Liver (tissue), 9 donors: ENCODE measurements around the gene CLOCK. TPM values are rescaled to one million over a fixed set of nuclear protein-coding genes. Genes with fewer than 3 reads are reported as not detected.

Source experiments
- DNase-seq: peaks from one replicate; pipeline ENCODE4 v3.0.0-alpha.2; 2017; ENCODE audit warnings: low spot score
- H3K27ac ChIP-seq, 2 donors: one replicate each; pipeline ENCODE4 v1.7.0; 2013; ENCODE audit warnings: inconsistent platforms in 2 of 2, low read length in 2 of 2, control low read depth in 1 of 2, low read depth in 1 of 2, mild to moderate bottlenecking in 1 of 2
- H3K27me3 ChIP-seq, 4 donors: one replicate each; pipeline versions ENCODE4 v1.6.1 to v1.7.0; 2013; ENCODE audit warnings: low read length in 3 of 4, inconsistent platforms in 1 of 4, mild to moderate bottlenecking in 1 of 4, moderate library complexity in 1 of 4; ENCODE audit not compliant: control insufficient read depth in 4 of 4, insufficient read depth in 4 of 4
- H3K36me3 ChIP-seq, 4 donors: one replicate each; pipeline versions ENCODE4 v1.6.1 to v1.7.0; 2013; ENCODE audit warnings: low read length in 3 of 4, mild to moderate bottlenecking in 3 of 4, low read depth in 1 of 4, moderate library complexity in 1 of 4; ENCODE audit not compliant: control insufficient read depth in 4 of 4, insufficient read depth in 3 of 4
- H3K4me1 ChIP-seq, 4 donors: one replicate each; pipeline versions ENCODE4 v1.6.1 to v1.7.0; 2013; ENCODE audit warnings: low read length in 3 of 4, mild to moderate bottlenecking in 3 of 4, moderate library complexity in 1 of 4; ENCODE audit not compliant: control insufficient read depth in 4 of 4, insufficient read depth in 4 of 4
- H3K4me3 ChIP-seq, 3 donors: one replicate each; pipeline versions ENCODE4 v1.6.1 to v1.7.0; 2013; ENCODE audit warnings: low read length in 3 of 3, control low read depth in 1 of 3, low read depth in 1 of 3, mild to moderate bottlenecking in 1 of 3
- H3K9ac ChIP-seq, 2 donors: one replicate each; pipeline ENCODE4 v1.7.0; 2013; ENCODE audit warnings: low read length in 2 of 2, mild to moderate bottlenecking in 2 of 2, moderate library complexity in 2 of 2, control low read depth in 1 of 2, low read depth in 1 of 2
- H3K9me3 ChIP-seq, 4 donors: one replicate each; pipeline versions ENCODE4 v1.6.1 to v1.7.0; 2013; ENCODE audit warnings: low read length in 3 of 4; ENCODE audit not compliant: control insufficient read depth in 4 of 4
- EGR1 ChIP-seq, 2 donors: IDR thresholded peaks; 2 replicates each; pipeline ENCODE4 v1.6.1; 2016 to 2018; ENCODE audit warnings: antibody characterized with exemption in 2 of 2, low read depth in 2 of 2
- FOXA1 ChIP-seq: IDR thresholded peaks from 2 replicates; pipeline ENCODE4 v1.6.1; 2016; ENCODE audit warnings: antibody characterized with exemption
- FOXA2 ChIP-seq: IDR thresholded peaks from 2 replicates; pipeline ENCODE4 v1.6.1; 2016; ENCODE audit warnings: antibody characterized with exemption
- GABPA ChIP-seq, 2 donors: IDR thresholded peaks in 1 of 2; conservative IDR thresholded peaks in 1 of 2; 2 replicates each; pipeline ENCODE4 v1.6.1; 2016; ENCODE audit warnings: antibody characterized with exemption in 2 of 2, mild to moderate bottlenecking in 1 of 2, moderate library complexity in 1 of 2
- HNF4A ChIP-seq, 2 donors: conservative IDR thresholded peaks; 2 replicates each; pipeline ENCODE4 v1.6.1; 2016; ENCODE audit warnings: antibody characterized with exemption in 2 of 2, mild to moderate bottlenecking in 2 of 2
- JUND ChIP-seq, 2 donors: IDR thresholded peaks; 2 replicates each; pipeline ENCODE4 v1.6.1; 2016; ENCODE audit warnings: antibody characterized with exemption in 2 of 2
- NR2F2 ChIP-seq: IDR thresholded peaks from 2 replicates; pipeline ENCODE4 v1.6.1; 2016; ENCODE audit warnings: antibody characterized with exemption
- RAD21 ChIP-seq, 2 donors: IDR thresholded peaks; 2 replicates each; pipeline ENCODE4 v1.6.1; 2016; ENCODE audit warnings: antibody characterized with exemption in 2 of 2, mild to moderate bottlenecking in 2 of 2
- SP1 ChIP-seq: IDR thresholded peaks from 2 replicates; pipeline ENCODE4 v1.6.1; 2018; ENCODE audit warnings: antibody characterized with exemption, mild to moderate bottlenecking
- TAF1 ChIP-seq: conservative IDR thresholded peaks from 2 replicates; pipeline ENCODE4 v1.6.1; 2016; ENCODE audit warnings: antibody characterized with exemption, mild to moderate bottlenecking
- YY1 ChIP-seq: IDR thresholded peaks from 2 replicates; pipeline ENCODE4 v1.6.1; 2016; ENCODE audit warnings: antibody characterized with exemption, mild to moderate bottlenecking
- WGBS: extraction: QIAGEN DNeasy Blood & Tissue Kit; methylation state at CpG from one replicate; pipeline ENCODE4 v1.1.7; 2013; 5-methylcytosine and 5-hydroxymethylcytosine counted together
- polyA plus RNA-seq, 2 donors: library from polyadenylated mRNA; stranded (reverse) in 1 of 2; unstranded in 1 of 2; fragments of 200-250 nt in 1 of 2; fragments of >200 nt in 1 of 2; fragmentation: Nextera tagmentation in 1 of 2; extraction: Ambion mirVana in 1 of 2; gene quantifications; one replicate each; pipeline versions ENCODE4 v1.2.1 to v1.2.3, GENCODE V29; 2013 to 2015
- total RNA-seq, 2 donors: library from RNA; depleted of rRNA; stranded (reverse); fragments of >200 nt; gene quantifications; one replicate each; pipeline ENCODE4 v1.2.3, GENCODE V29; 2014
- TF ChIP-seq, protein P1 (sequence below): IDR thresholded peaks from 2 replicates; pipeline ENCODE4 v1.6.1; 2016; ENCODE audit warnings: antibody characterized with exemption
- TF ChIP-seq, protein P2 (sequence below): IDR thresholded peaks from 2 replicates; pipeline ENCODE4 v1.6.1; 2016; ENCODE audit warnings: antibody characterized with exemption
- TF ChIP-seq, protein P3 (sequence below): fragments of 150-350 bp; IDR thresholded peaks from 2 replicates; pipeline ENCODE4 v1.5.1; 2017; ENCODE audit warnings: improper control_type of control experiment, low read depth, low read length; ENCODE audit not compliant: missing input control
- TF ChIP-seq, protein P4 (sequence below): IDR thresholded peaks from 2 replicates; pipeline ENCODE4 v1.6.1; 2016; ENCODE audit warnings: antibody characterized with exemption
- TF ChIP-seq, protein P5 (sequence below): IDR thresholded peaks from 2 replicates; pipeline ENCODE4 v1.6.1; 2016; ENCODE audit warnings: antibody characterized with exemption, mild to moderate bottlenecking
- donor health status: healthy.
- donor health status: healthy.
- donor health status: healthy.
- donor health status: healthy.
- donor health status: healthy.

Gene CLOCK
- total and polyA plus RNA-seq, 4 donors = 5.1 to 19.4 (median 6.1) TPM

DNA sequence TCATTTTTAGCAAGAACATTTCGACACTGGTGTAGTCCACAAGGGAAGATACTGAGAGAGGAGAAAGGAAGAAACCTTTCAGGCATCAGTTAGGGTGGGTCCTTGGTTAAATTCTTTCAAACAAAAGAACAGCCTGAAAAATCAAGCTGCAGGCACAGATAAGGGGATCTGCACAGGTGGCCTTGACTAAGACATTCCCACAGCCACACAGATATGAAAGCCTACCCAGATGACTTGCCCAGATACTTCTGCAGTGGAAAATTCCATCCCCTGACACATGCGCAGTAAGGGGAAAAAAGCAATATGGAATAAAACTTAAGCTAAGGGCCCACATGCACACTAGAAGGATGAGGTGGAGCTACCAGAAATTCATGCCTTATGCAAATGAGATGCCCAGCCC is 159.9 kb downstream of the CLOCK start:
- Histone ChIP-seq H3K4me1 (no peaks in the 10 kb centered on the region), H3K9me3 (no peaks in the 10 kb centered on the region), H3K4me3 (no peak overlapping the region), H3K27ac (no peak overlapping the region), H3K9ac (no peak overlapping the region), H3K27me3 (no peaks in the 10 kb centered on the region), H3K36me3 (no peaks in the 10 kb centered on the region)
- DNase-seq = no peak
- WGBS = 54% methylated on average over 2 of the region's 2 CpGs
- TF ChIP-seq, protein P1, sequence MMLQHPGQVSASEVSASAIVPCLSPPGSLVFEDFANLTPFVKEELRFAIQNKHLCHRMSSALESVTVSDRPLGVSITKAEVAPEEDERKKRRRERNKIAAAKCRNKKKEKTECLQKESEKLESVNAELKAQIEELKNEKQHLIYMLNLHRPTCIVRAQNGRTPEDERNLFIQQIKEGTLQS = no peak
- TF ChIP-seq RAD21 (IDR thresholded peaks at IDR 0.05) = no peak
- TF ChIP-seq EGR1 (IDR thresholded peaks at IDR 0.05; ENCODE audit: low read depth in 2 of 2) = no peak
- no peak for TF ChIP-seq JUND (IDR thresholded peaks at IDR 0.05)
- TF ChIP-seq, protein P2, sequence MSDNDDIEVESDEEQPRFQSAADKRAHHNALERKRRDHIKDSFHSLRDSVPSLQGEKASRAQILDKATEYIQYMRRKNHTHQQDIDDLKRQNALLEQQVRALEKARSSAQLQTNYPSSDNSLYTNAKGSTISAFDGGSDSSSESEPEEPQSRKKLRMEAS = no peak
- no peak for TF ChIP-seq YY1
- no peak for TF ChIP-seq HNF4A (conservative IDR thresholded peaks at IDR 0.05)
- no peak for TF ChIP-seq SP1
- TF ChIP-seq, protein P3, sequence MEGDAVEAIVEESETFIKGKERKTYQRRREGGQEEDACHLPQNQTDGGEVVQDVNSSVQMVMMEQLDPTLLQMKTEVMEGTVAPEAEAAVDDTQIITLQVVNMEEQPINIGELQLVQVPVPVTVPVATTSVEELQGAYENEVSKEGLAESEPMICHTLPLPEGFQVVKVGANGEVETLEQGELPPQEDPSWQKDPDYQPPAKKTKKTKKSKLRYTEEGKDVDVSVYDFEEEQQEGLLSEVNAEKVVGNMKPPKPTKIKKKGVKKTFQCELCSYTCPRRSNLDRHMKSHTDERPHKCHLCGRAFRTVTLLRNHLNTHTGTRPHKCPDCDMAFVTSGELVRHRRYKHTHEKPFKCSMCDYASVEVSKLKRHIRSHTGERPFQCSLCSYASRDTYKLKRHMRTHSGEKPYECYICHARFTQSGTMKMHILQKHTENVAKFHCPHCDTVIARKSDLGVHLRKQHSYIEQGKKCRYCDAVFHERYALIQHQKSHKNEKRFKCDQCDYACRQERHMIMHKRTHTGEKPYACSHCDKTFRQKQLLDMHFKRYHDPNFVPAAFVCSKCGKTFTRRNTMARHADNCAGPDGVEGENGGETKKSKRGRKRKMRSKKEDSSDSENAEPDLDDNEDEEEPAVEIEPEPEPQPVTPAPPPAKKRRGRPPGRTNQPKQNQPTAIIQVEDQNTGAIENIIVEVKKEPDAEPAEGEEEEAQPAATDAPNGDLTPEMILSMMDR = no peak
- TF ChIP-seq FOXA1 = no peak
- TF ChIP-seq, protein P4, sequence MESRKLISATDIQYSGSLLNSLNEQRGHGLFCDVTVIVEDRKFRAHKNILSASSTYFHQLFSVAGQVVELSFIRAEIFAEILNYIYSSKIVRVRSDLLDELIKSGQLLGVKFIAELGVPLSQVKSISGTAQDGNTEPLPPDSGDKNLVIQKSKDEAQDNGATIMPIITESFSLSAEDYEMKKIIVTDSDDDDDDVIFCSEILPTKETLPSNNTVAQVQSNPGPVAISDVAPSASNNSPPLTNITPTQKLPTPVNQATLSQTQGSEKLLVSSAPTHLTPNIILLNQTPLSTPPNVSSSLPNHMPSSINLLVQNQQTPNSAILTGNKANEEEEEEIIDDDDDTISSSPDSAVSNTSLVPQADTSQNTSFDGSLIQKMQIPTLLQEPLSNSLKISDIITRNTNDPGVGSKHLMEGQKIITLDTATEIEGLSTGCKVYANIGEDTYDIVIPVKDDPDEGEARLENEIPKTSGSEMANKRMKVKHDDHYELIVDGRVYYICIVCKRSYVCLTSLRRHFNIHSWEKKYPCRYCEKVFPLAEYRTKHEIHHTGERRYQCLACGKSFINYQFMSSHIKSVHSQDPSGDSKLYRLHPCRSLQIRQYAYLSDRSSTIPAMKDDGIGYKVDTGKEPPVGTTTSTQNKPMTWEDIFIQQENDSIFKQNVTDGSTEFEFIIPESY = no peak
- no peak for TF ChIP-seq GABPA (IDR thresholded peaks at IDR 0.05 in 1 of 2, conservative IDR thresholded peaks at IDR 0.05 in 1 of 2)
- no peak for TF ChIP-seq TAF1

DNA sequence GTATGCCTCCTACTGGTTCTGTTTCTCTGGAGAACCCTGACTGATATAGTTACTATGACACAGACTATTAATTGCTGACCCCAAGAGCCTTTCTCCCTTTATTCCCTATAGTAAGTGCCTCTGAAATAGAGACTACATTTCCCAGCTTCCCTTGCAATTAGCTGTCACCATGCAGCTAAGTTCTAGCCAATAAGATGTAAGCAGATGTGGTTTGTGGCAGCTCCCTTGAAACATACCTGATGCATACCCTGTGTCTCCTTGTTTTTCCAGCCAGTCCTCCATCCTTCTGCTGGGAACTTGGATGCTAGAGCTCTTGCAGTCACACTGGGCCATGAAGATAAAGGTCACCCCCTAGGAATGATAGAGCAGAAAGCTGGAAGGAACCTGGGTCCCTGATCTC is 160.6 kb downstream of the CLOCK start:
- Histone ChIP-seq H3K27me3 (no peaks in the 10 kb centered on the region), H3K36me3 (no peaks in the 10 kb centered on the region), H3K9me3 (no peaks in the 10 kb centered on the region), H3K4me1 (no peaks in the 10 kb centered on the region), H3K4me3 (no peak overlapping the region), H3K9ac (no peak overlapping the region), H3K27ac (no peak overlapping the region)
- DNase-seq = no peak
- TF ChIP-seq, protein P5, sequence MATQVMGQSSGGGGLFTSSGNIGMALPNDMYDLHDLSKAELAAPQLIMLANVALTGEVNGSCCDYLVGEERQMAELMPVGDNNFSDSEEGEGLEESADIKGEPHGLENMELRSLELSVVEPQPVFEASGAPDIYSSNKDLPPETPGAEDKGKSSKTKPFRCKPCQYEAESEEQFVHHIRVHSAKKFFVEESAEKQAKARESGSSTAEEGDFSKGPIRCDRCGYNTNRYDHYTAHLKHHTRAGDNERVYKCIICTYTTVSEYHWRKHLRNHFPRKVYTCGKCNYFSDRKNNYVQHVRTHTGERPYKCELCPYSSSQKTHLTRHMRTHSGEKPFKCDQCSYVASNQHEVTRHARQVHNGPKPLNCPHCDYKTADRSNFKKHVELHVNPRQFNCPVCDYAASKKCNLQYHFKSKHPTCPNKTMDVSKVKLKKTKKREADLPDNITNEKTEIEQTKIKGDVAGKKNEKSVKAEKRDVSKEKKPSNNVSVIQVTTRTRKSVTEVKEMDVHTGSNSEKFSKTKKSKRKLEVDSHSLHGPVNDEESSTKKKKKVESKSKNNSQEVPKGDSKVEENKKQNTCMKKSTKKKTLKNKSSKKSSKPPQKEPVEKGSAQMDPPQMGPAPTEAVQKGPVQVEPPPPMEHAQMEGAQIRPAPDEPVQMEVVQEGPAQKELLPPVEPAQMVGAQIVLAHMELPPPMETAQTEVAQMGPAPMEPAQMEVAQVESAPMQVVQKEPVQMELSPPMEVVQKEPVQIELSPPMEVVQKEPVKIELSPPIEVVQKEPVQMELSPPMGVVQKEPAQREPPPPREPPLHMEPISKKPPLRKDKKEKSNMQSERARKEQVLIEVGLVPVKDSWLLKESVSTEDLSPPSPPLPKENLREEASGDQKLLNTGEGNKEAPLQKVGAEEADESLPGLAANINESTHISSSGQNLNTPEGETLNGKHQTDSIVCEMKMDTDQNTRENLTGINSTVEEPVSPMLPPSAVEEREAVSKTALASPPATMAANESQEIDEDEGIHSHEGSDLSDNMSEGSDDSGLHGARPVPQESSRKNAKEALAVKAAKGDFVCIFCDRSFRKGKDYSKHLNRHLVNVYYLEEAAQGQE = no peak
- TF ChIP-seq, protein P2 = no peak
- TF ChIP-seq NR2F2 (no peak), FOXA2 (no peak)
